ENCODE data around the gene NDFIP1.

The NDFIP1 gene

GRCh38 chr5:142091922-142092321 lies 16.7 kb upstream of the NDFIP1 start:
- DNase-seq (ENCODE audit: low read depth in 2 of 2), result no peak

- peak; percentile 44 to 61 for DNase-seq (ENCODE audit: low read depth in 2 of 2)
These were observed 13.5 kb upstream of the NDFIP1 start for GRCh38 chr5:142095035-142095434.

- DNase-seq (ENCODE audit: low read depth in 2 of 2), result peak; percentile 56 to 74
These were observed 12.8 kb upstream of the NDFIP1 start for GRCh38 chr5:142095651-142096330.

GRCh38 chr5:142096382-142096781 lies 12.2 kb upstream of the NDFIP1 start:
- DNase-seq (ENCODE audit: low read depth in 2 of 2), result no peak

- no peak for DNase-seq (ENCODE audit: low read depth in 2 of 2)
These were observed 10.9 kb upstream of the NDFIP1 start for GRCh38 chr5:142097681-142098080.

- no peak for DNase-seq (ENCODE audit: low read depth in 2 of 2)
These were observed 10.3 kb upstream of the NDFIP1 start for GRCh38 chr5:142098275-142098674.

GRCh38 chr5:142098931-142099330 lies 9.6 kb upstream of the NDFIP1 start:
- no peak for DNase-seq (ENCODE audit: low read depth in 2 of 2)

GRCh38 chr5:142100307-142100706 lies 8.3 kb upstream of the NDFIP1 start:
- no peak for DNase-seq (ENCODE audit: low read depth in 2 of 2)

GRCh38 chr5:142102980-142103740 lies 5.4 kb upstream of the NDFIP1 start:
- no peak for DNase-seq (ENCODE audit: low read depth in 2 of 2)

- DNase-seq (ENCODE audit: low read depth in 2 of 2), result no peak
These were observed 4.1 kb upstream of the NDFIP1 start for GRCh38 chr5:142104491-142104890.

GRCh38 chr5:142106061-142106460 lies 2.5 kb upstream of the NDFIP1 start:
- no peak for DNase-seq (ENCODE audit: low read depth in 2 of 2)

GRCh38 chr5:142107036-142107735 lies 1.4 kb upstream of the NDFIP1 start:
- no peak for DNase-seq (ENCODE audit: low read depth in 2 of 2)

GRCh38 chr5:142107736-142108431 lies 695 bp upstream of the NDFIP1 start:
- DNase-seq (ENCODE audit: low read depth in 2 of 2), result no peak

GRCh38 chr5:142109331-142110045 lies 909 bp downstream of the NDFIP1 start:
- DNase-seq (ENCODE audit: low read depth in 2 of 2), result peak in 1 of 2 donors; percentile 56

GRCh38 chr5:142110046-142110531 lies 1.5 kb downstream of the NDFIP1 start:
- no peak for DNase-seq (ENCODE audit: low read depth in 2 of 2)

- no peak for DNase-seq (ENCODE audit: low read depth in 2 of 2)
These were observed 2.6 kb downstream of the NDFIP1 start for GRCh38 chr5:142110988-142111687.

GRCh38 chr5:142114687-142115086 lies 6.1 kb downstream of the NDFIP1 start:
- DNase-seq (ENCODE audit: low read depth in 2 of 2), result no peak

GRCh38 chr5:142115937-142116614 lies 7.5 kb downstream of the NDFIP1 start:
- DNase-seq (ENCODE audit: low read depth in 2 of 2), result no peak

GRCh38 chr5:142117579-142118151 lies 9.1 kb downstream of the NDFIP1 start:
- DNase-seq (ENCODE audit: low read depth in 2 of 2), result no peak
